K562 (cell line): ENCODE results near the gene NRF1. TPM values are rescaled to one million over a fixed set of nuclear protein-coding genes. Genes with fewer than 3 reads are reported as not detected.

ENCODE experiments used
- ATAC-seq: fragments of 200-7000 bp; cut with Tn5 transposase; 3 replicates; pipeline ENCODE4 v1.9.1; 2020; ENCODE audit warnings: moderate library complexity
- BruUV-seq: library from RNA; stranded (reverse); fragments of 400-500 nt; replicated peaks from 2 replicates; lab custom pipeline; 2021; lab: Mats Ljungman, UMichigan
- CTCF ChIA-PET: fragments of 300-600 bp; formaldehyde crosslinking; extraction: SDS; loops from one replicate; lab custom pipeline; 2021; ENCODE audit warnings: low intra/inter-chr PET ratio; lab: Yijun Ruan, JAX
- POLR2A ChIA-PET: fragments of 300-600, 350-650 bp; sonication (Branson Sonifier 250); formaldehyde crosslinking; extraction: SDS; loops from one replicate; lab custom pipeline; 2021; ENCODE audit warnings: antibody characterized with exemption, inconsistent platforms; lab: Yijun Ruan, JAX
- DNase-seq, 4 experiments: peaks; one replicate each; pipeline versions ENCODE4 v3.0.0 to v3.0.0-alpha.2; 2011 to 2018; ENCODE audit warnings: low spot score in 3 of 4, mixed read lengths in 3 of 4; ENCODE audit errors: extremely low read depth in 1 of 4
- FAIRE-seq: peaks from 2 replicates; lab custom pipeline; 2011; peaks lifted over from hg19 to GRCh38; lab: Jason Lieb, UNC
- H2AFZ ChIP-seq: 2 replicates; pipeline ENCODE4 v1.6.0; 2011; ENCODE audit warnings: low read depth, low read length, control low read depth, inconsistent platforms
- H3K27ac ChIP-seq: fragments of 200-600 bp; 3 replicates; pipeline ENCODE4 v1.8.0; 2011; ENCODE audit warnings: low read depth, mild to moderate bottlenecking, control low read depth, inconsistent platforms, low read length, moderate library complexity, mixed read lengths; ENCODE audit errors: extremely low read depth
- H3K27me3 ChIP-seq, 2 experiments: fragments of 300-600 bp in 1 of 2; 2 replicates in 1 of 2; 3 replicates in 1 of 2; pipeline versions ENCODE4 v1.6.0 to v1.8.0; 2011; ENCODE audit warnings: inconsistent platforms in 2 of 2, low read length in 2 of 2, mild to moderate bottlenecking in 1 of 2, mixed read lengths in 1 of 2, moderate library complexity in 1 of 2; ENCODE audit not compliant: control insufficient read depth in 2 of 2, insufficient read depth in 2 of 2
- H3K36me3 ChIP-seq: fragments of 300-600 bp; 3 replicates; pipeline ENCODE4 v1.8.0; 2011; ENCODE audit warnings: mild to moderate bottlenecking, low read length, inconsistent platforms; ENCODE audit not compliant: control insufficient read depth, insufficient read depth
- H3K4me1 ChIP-seq, 2 experiments: fragments of 200-600 bp in 1 of 2; replicated peaks in 1 of 2; 2 replicates in 1 of 2; 3 replicates in 1 of 2; pipeline versions ENCODE4 v1.5.1 to v1.8.0; 2011; ENCODE audit warnings: inconsistent platforms in 2 of 2, low read length in 2 of 2, mild to moderate bottlenecking in 1 of 2, mixed read lengths in 1 of 2, moderate library complexity in 1 of 2; ENCODE audit not compliant: control insufficient read depth in 2 of 2, insufficient read depth in 2 of 2
- H3K4me2 ChIP-seq: 2 replicates; pipeline ENCODE4 v1.6.1; 2011; ENCODE audit warnings: low read length, control low read depth, inconsistent platforms, mixed read lengths; ENCODE audit not compliant: insufficient read depth
- H3K4me3 ChIP-seq: fragments of 200-600 bp; sonication (generic), shearing (Covaris generic); 2 replicates; pipeline ENCODE4 v1.5.1; 2016; ENCODE audit warnings: control low read depth, inconsistent platforms
- H3K79me2 ChIP-seq: fragments of 200-600 bp; 3 replicates; pipeline ENCODE4 v1.8.0; 2011; ENCODE audit warnings: low read length, inconsistent platforms; ENCODE audit not compliant: control insufficient read depth, insufficient read depth
- H3K9ac ChIP-seq, 2 experiments: 2 replicates each; pipeline versions ENCODE4 v1.6.0 to v1.6.1; 2011; ENCODE audit warnings: low read depth in 2 of 2, low read length in 2 of 2, control low read depth in 1 of 2, inconsistent platforms in 1 of 2, mild to moderate bottlenecking in 1 of 2, mixed read lengths in 1 of 2; ENCODE audit not compliant: insufficient read depth in 1 of 2
- H3K9me1 ChIP-seq: one replicate; pipeline ENCODE4 v1.6.0; 2011; ENCODE audit warnings: inconsistent platforms, mild to moderate bottlenecking, low read length, moderate library complexity; ENCODE audit not compliant: control insufficient read depth, insufficient read depth
- H3K9me3 ChIP-seq: replicated peaks from 2 replicates; pipeline ENCODE4 v1.5.1; 2011; ENCODE audit warnings: low read depth, low read length, inconsistent platforms; ENCODE audit not compliant: control insufficient read depth, insufficient read depth
- H4K20me1 ChIP-seq: replicated peaks from 2 replicates; pipeline ENCODE4 v1.6.1; 2011; ENCODE audit warnings: low read length, inconsistent platforms, mixed read lengths; ENCODE audit not compliant: control insufficient read depth, insufficient read depth
- MAX ChIP-seq: sonication (generic); formaldehyde crosslinking; IDR thresholded peaks from 2 replicates; pipeline ENCODE4 v1.9.0; 2022; ENCODE audit warnings: mild to moderate bottlenecking, missing genetic modification reagents
- MEF2A ChIP-seq: IDR thresholded peaks from 2 replicates; pipeline ENCODE4 v1.6.1; 2011; ENCODE audit warnings: low read depth, mild to moderate bottlenecking, low read length, moderate library complexity; ENCODE audit not compliant: control insufficient read depth
- SMARCA4 ChIP-seq: fragments of 450-650 bp; IDR thresholded peaks from 2 replicates; pipeline ENCODE4 v1.6.1; 2016
- USF1 ChIP-seq: sonication (generic); formaldehyde crosslinking; IDR thresholded peaks from 2 replicates; pipeline ENCODE4 v1.9.0; 2022; ENCODE audit warnings: mild to moderate bottlenecking, missing genetic modification reagents
- ZNF609 ChIP-seq: sonication (generic); formaldehyde crosslinking; IDR thresholded peaks from 2 replicates; pipeline ENCODE4 v1.8.1; 2023; ENCODE audit warnings: missing genetic modification reagents, mild to moderate bottlenecking, borderline replicate concordance
- WGBS: fragments of 100-300 bp; shearing (Covaris generic); methylation state at CpG from one replicate; pipeline ENCODE4 v1.1.6; 2016; ENCODE audit warnings: low coverage, mixed read lengths; ENCODE audit not compliant: insufficient coverage; ENCODE audit errors: missing lambda C conversion rate; 5-methylcytosine and 5-hydroxymethylcytosine counted together
- in situ Hi-C: fragments of 300-500 bp; cut with MboI; formaldehyde crosslinking; loops from 4 replicates; pipeline ENCODE4 v1.15.0; 2018; ENCODE audit warnings: inconsistent platforms, mixed read lengths
- intact Hi-C: fragments of 100-400 bp; cut with micrococcal nuclease; formaldehyde crosslinking; loops from 2 replicates; pipeline ENCODE4 v1.14.2; 2022
- polyA plus RNA-seq, 8 experiments: library from polyadenylated mRNA; depleted of rRNA in 4 of 8; stranded (reverse) in 5 of 8; unstranded in 3 of 8; fragments of >200 nt; fragmentation: Nextera tagmentation in 2 of 8; fragmentation: Illumina TruSeq in 1 of 8; extraction: Ambion mirVana in 2 of 8; extraction: Trizol in 1 of 8; gene quantifications; 2 replicates each; pipeline versions ENCODE4 v1.2.1 to v1.2.3, GENCODE V29; 2011 to 2014; ENCODE audit warnings: inconsistent platforms in 1 of 8, missing spikeins in 1 of 8
- total RNA-seq, 7 experiments: library from RNA; depleted of rRNA in 6 of 7; stranded (reverse); fragments of >200 nt in 6 of 7; fragmentation: Illumina TruSeq in 2 of 7; extraction: Trizol in 2 of 7; gene quantifications; 2 replicates each; pipeline versions ENCODE4 v1.2.1 to v1.2.3, GENCODE V29; 2011 to 2021; ENCODE audit warnings: low replicate concordance in 1 of 7

NRF1 gene
- total and polyA plus RNA-seq, 9 of the 15 experiments (the other 6 are each of a cell fraction or from before 2014, with no cell fraction given) = 8.6 to 28.8 (median 20.3) TPM

GRCh38 chr7:129739427-129739826, 127.9 kb downstream of the NRF1 start:
- no peak overlapping the region for H3K4me3 ChIP-seq
- intact Hi-C loops = no loop called here
- POLR2A ChIA-PET = interaction anchor here (0.5 to 1.6 kb wide), 4 partner anchors 19 to 37 kb away, joined by 3 to 6 read pairs (median 4); no protein-coding TSS in a partner anchor
- TF ChIP-seq USF1 (CRISPR knock-in tag) (peak; percentile 31; the same call in 1 of the 2 replicates), SMARCA4 (no peak), MAX (peak; percentile 38; the same call in 1 of the 2 replicates), MEF2A (0 out of 2 replicates have a peak, but pooled peaks have one; percentile 20), ZNF609 (CRISPR knock-in tag) (no peak)
- H3K79me2 ChIP-seq = no peaks in the 10 kb centered on the region
- no peaks in the 10 kb centered on the region for H3K27me3 ChIP-seq
- no peak overlapping the region for H2AFZ ChIP-seq
- WGBS = 84% methylated on average over 4 of the region's 4 CpGs
- no peaks in the 10 kb centered on the region; a peak in 1 of 5 replicates for H3K4me1 ChIP-seq
- no peak overlapping the region for H3K27ac ChIP-seq
- no TSS peak for BruUV-seq
- H3K9me1 ChIP-seq = no peaks in the 10 kb centered on the region
- H4K20me1 ChIP-seq = no peaks in the 10 kb centered on the region
- FAIRE-seq (no peak), ATAC-seq (peak; percentile 20; the same call in 1 of the 3 replicates), DNase-seq (no peak)
- CTCF ChIA-PET = no interaction called here
- no peaks in the 10 kb centered on the region for H3K9me3 ChIP-seq
- H3K4me2 ChIP-seq = no peak overlapping the region
- in situ Hi-C loops = no loop called here
- H3K9ac ChIP-seq = no peak overlapping the region
- peaks cover 6% of the 10 kb centered on the region; the same call in 1 of the 3 replicates for H3K36me3 ChIP-seq
